Heart left ventricle (tissue), 13 donors: ENCODE results near the gene COPS9.

ENCODE experiments used
- POLR2A ChIP-seq, 2 donors: fragments of 450-650 bp; IDR thresholded peaks; one replicate each; pipeline ENCODE4 v1.6.1; 2017; ENCODE audit warnings: antibody characterized with exemption in 2 of 2, mild to moderate bottlenecking in 2 of 2, moderate library complexity in 2 of 2
- TF ChIP-seq, protein P1 (sequence below), 12 donors: fragments of 200-600 bp; sonication (generic) in 4 of 12; IDR thresholded peaks; one replicate each; pipeline versions ENCODE4 v1.5.0 to v1.8.0; 2018 to 2022; ENCODE audit warnings: antibody characterized with exemption in 12 of 12, mild to moderate bottlenecking in 5 of 12
- donor health status: ischemic (EF 13 %, LVEDD 7.1; RV severe dilation, severe dysfunction).
- donor health status: DM: no; HTN: yes; CAD: no.
- donor health status: DM: no; HTN: no; CAD: no.
- donor health status: ischemic (EF 25% LVEDD 6.9; RV normal size, moderate dysfunction).
- donor health status: ischemic (EF 25% LVEDD 5.7; RV mildly dilated, moderate dysfunction).
- donor health status: ischemic (EF 35%, LVEDD 5.7; RV mildly dilated, moderate dysfunction).
- donor health status: nonischemic (EF 11% LVEDD 7.7; RV severe dilation, severe dysfunction).
- donor health status: DM: yes; HTN: yes; CAD: no.
- donor health status: PGD.
- donor health status: ischemic (EF 29% LVEDD 5.4; RV normal size, mild dysfunction).
- donor health status: nonischemic (EF 23%, LVEDD 6.1; RV moderate dilation, normal function).

- no peak for TF ChIP-seq POLR2A (IDR thresholded peaks at IDR 0.05)
- TF ChIP-seq, protein P1, sequence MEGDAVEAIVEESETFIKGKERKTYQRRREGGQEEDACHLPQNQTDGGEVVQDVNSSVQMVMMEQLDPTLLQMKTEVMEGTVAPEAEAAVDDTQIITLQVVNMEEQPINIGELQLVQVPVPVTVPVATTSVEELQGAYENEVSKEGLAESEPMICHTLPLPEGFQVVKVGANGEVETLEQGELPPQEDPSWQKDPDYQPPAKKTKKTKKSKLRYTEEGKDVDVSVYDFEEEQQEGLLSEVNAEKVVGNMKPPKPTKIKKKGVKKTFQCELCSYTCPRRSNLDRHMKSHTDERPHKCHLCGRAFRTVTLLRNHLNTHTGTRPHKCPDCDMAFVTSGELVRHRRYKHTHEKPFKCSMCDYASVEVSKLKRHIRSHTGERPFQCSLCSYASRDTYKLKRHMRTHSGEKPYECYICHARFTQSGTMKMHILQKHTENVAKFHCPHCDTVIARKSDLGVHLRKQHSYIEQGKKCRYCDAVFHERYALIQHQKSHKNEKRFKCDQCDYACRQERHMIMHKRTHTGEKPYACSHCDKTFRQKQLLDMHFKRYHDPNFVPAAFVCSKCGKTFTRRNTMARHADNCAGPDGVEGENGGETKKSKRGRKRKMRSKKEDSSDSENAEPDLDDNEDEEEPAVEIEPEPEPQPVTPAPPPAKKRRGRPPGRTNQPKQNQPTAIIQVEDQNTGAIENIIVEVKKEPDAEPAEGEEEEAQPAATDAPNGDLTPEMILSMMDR (IDR thresholded peaks at IDR 0.05), result no peak
Observed at GRCh38 chr2:240183875-240184590, 47.9 kb upstream of the COPS9 start.
